Neural cell (in vitro differentiated cells): ENCODE measurements around the gene DPP10.

ENCODE experiments used
- CTCF ChIP-seq: fragments of 450-650 bp; IDR thresholded peaks from 2 replicates; pipeline ENCODE4 v1.5.1; 2014; ENCODE audit warnings: antibody characterized with exemption, mild to moderate bottlenecking, moderate library complexity; ENCODE audit not compliant: poor library complexity, severe bottlenecking
- EP300 ChIP-seq: fragments of 450-650 bp; conservative IDR thresholded peaks from 2 replicates; pipeline ENCODE4 v1.6.1; 2014; ENCODE audit warnings: antibody characterized with exemption, mild to moderate bottlenecking, moderate library complexity; ENCODE audit not compliant: poor library complexity, severe bottlenecking
- EZH2 ChIP-seq: fragments of 200-600, 300-800 bp; shearing (Covaris generic), sonication (generic); IDR thresholded peaks from 2 replicates; pipeline ENCODE4 v1.6.1; 2014; ENCODE audit warnings: antibody characterized with exemption, low read length, borderline replicate concordance, mild to moderate bottlenecking; ENCODE audit not compliant: insufficient read depth, poor library complexity, severe bottlenecking
- MXI1 ChIP-seq: fragments of 450-650 bp; conservative IDR thresholded peaks from 2 replicates; pipeline ENCODE4 v1.6.1; 2014; ENCODE audit warnings: antibody characterized with exemption, mild to moderate bottlenecking; ENCODE audit not compliant: poor library complexity, severe bottlenecking
- POLR2AphosphoS5 ChIP-seq: IDR thresholded peaks from 2 replicates; pipeline ENCODE4 v1.6.1; 2012
- RAD21 ChIP-seq: fragments of 450-650 bp; conservative IDR thresholded peaks from 2 replicates; pipeline ENCODE4 v1.6.1; 2014; ENCODE audit warnings: antibody characterized with exemption, mild to moderate bottlenecking, moderate library complexity
- SMC3 ChIP-seq: fragments of 450-650 bp; conservative IDR thresholded peaks from 2 replicates; pipeline ENCODE4 v1.6.1; 2014; ENCODE audit warnings: antibody characterized with exemption, mild to moderate bottlenecking, moderate library complexity; ENCODE audit not compliant: poor library complexity
- TAF1 ChIP-seq: IDR thresholded peaks from 2 replicates; pipeline ENCODE4 v1.6.1; 2012; ENCODE audit warnings: low read depth

- TF ChIP-seq TAF1 (no peak), CTCF (no peak), POLR2AphosphoS5 (no peak), EZH2 (no peak), SMC3 (no peak), RAD21 (no peak), EP300 (no peak), MXI1 (no peak)
These were observed 1039.4 kb downstream of the DPP10 start for GRCh38 chr2:115481842-115482241.
